Measurements from ENCODE around the gene RGS3.

RGS3 gene

DNA sequence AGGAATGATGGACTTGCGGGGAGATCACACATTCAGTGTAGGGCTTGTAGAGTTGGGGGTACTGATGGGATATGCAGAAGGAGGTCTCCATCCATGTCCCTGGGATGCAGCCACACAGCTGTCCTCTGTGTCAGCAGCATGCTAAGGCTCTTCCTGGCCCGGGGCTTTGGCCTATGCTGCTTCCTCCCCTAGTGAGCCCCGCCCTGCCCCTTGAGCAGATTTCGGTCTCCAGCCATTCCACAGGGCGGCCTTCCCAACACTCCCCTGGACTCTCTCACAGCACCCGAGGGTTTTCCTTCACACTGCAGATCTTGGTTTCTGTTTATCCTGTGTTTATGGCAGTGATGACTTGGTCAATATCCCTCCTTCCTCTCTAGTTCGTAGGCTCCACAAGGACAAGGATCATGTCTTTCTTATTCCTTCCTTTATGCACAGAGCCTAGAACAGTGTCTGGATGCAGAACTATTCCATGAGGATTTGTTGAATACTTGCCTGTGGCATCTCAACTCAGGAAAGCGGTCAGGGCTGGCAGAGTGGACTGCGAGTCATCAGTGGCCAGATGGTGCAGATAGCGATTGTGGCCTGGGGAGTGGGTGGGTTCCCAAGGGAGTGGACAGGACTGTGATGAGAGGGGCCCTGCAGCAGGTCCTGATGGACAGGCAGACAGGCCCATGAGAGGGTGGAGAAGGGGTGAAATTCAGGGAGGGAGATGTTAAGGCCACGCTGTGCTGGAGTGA lies 114.2 kb downstream of the RGS3 start:
- H3K4me3 ChIP-seq (ENCODE audit: low read length), result no peak overlapping the region
- no peak for DNase-seq (ENCODE audit: low read depth)

GRCh38 chr9:113578279-113578865 lies 114.8 kb downstream of the RGS3 start:
- TF ChIP-seq CTCF (conservative IDR thresholded peaks at IDR 0.05; ENCODE audit: low read depth, low read length), result no peak
- no peak for DNase-seq (ENCODE audit: low read depth)
- no peak overlapping the region for H3K4me3 ChIP-seq (ENCODE audit: low read length)

More for the DNA sequence above, 114.2 kb downstream of the RGS3 start:
- no peak for TF ChIP-seq CTCF (conservative IDR thresholded peaks at IDR 0.05; ENCODE audit: low read depth, low read length)

GRCh38 chr9:113578882-113579282 lies 115.4 kb downstream of the RGS3 start:
- no peak for TF ChIP-seq CTCF (conservative IDR thresholded peaks at IDR 0.05; ENCODE audit: low read depth, low read length)
- H3K4me3 ChIP-seq (ENCODE audit: low read length), result no peak overlapping the region
- peak; percentile 72 for DNase-seq (ENCODE audit: low read depth)

DNA sequence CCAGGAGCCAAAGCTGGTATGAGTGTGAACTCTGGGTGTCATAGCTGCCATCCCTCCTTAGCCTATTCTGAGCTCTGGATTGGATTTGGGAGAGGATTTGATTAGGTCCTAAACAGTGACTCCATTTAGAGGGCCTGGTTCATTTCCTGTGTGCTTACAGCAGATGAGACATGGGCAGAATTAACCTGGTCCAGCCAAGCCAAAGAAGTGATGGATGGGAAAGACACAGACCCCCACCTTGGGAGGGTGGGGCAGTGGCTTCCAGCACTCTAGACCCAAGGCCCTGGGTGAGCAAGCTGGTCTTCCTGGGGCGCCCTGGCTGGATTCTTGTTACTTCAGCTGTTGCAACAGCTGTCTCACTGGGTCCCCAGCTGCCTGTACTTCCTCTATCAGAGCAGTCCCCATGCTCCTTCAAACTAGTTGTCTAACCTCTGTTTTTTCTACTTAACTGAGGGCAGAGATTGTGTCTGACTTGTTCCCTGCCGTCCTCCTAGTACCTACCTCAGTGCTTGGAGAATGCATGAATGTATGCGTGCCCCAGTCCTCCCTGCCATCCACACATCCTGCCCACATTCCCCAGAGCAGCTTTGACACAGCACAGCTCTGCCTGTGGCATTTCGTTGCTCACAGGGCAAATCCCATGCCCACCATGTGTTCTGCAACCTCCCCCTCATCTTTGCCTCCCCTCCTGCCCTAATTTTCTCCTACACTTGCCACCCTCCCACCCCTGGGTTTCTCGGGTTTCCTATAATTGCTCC lies 115.9 kb downstream of the RGS3 start:
- H3K4me3 ChIP-seq (ENCODE audit: low read length), result no peak overlapping the region
- no peak for TF ChIP-seq CTCF (conservative IDR thresholded peaks at IDR 0.05; ENCODE audit: low read depth, low read length)
- no peak for DNase-seq (ENCODE audit: low read depth)

GRCh38 chr9:113580041-113580953 lies 116.8 kb downstream of the RGS3 start:
- TF ChIP-seq CTCF (conservative IDR thresholded peaks at IDR 0.05; ENCODE audit: low read depth, low read length), result no peak
- H3K4me3 ChIP-seq (ENCODE audit: low read length), result no peak overlapping the region
- no peak for DNase-seq (ENCODE audit: low read depth)

GRCh38 chr9:113580954-113581311 lies 117.4 kb downstream of the RGS3 start:
- H3K4me3 ChIP-seq (ENCODE audit: low read length), result no peak overlapping the region
- no peak for DNase-seq (ENCODE audit: low read depth)
- no peak for TF ChIP-seq CTCF (conservative IDR thresholded peaks at IDR 0.05; ENCODE audit: low read depth, low read length)

Data from retinal pigment epithelial cell (primary cell).